Hepatocyte (in vitro differentiated cells): ENCODE results near the gene SYNPR.

Experiments used
- CTCF ChIP-seq: fragments of 200-600 bp; sonication (generic); IDR thresholded peaks from 2 replicates; pipeline ENCODE4 v1.5.1; 2016; ENCODE audit warnings: antibody characterized with exemption, mild to moderate bottlenecking; ENCODE audit not compliant: poor library complexity
- EZH2phosphoT487 ChIP-seq: fragments of 200-600 bp; sonication (generic); IDR thresholded peaks from one replicate; pipeline ENCODE4 v1.6.1; 2018; ENCODE audit warnings: antibody characterized with exemption, mild to moderate bottlenecking, low read depth, moderate library complexity; ENCODE audit not compliant: unreplicated experiment, severe bottlenecking

DNA sequence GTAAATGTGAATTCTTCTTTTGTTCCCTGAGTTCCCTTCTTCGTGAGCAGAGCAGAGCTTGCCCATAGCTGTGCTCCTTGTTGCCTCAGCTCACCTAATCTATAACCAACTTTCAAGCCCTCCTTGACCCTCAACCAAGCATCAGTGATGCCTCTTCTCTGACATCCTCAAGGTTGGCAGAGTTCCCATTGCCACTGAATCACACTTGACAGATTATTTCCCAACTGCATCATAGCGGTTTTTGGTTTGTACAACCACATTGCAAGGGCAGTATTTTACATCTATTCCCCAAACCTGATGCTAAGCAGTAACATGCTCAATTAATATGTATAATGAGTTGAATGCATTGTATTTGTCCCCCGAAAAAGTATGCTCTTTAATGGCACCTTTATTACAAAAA, 241.3 kb downstream of the SYNPR start:
- TF ChIP-seq CTCF: no peak
- TF ChIP-seq EZH2phosphoT487: no peak
